A673 (cell line): ENCODE measurements around the gene SMAD3. TPM values are rescaled to one million over a fixed set of nuclear protein-coding genes. Genes with fewer than 3 reads are reported as not detected.

Experiments used
- BruUV-seq: library from RNA; stranded (reverse); fragments of 400-500 nt; replicated peaks from 2 replicates; lab custom pipeline; 2021; lab: Mats Ljungman, UMichigan
- CTCF ChIA-PET: fragments of 300-600 bp; sonication (Branson Sonifier 250); formaldehyde crosslinking; loops from one replicate; lab custom pipeline; 2022; ENCODE audit warnings: antibody characterized with exemption; lab: Charles Lee
- POLR2A ChIA-PET: fragments of 300-600 bp; sonication (Branson Sonifier 250); formaldehyde crosslinking; loops from one replicate; lab custom pipeline; 2022; ENCODE audit warnings: antibody characterized with exemption; ENCODE audit not compliant: low non-redundant PET; lab: Charles Lee
- DNase-seq: peaks from one replicate; pipeline ENCODE4 v3.0.0-alpha.2; 2015; ENCODE audit warnings: low spot score
- H3K27ac ChIP-seq: fragments of 200-600 bp; sonication (generic); 2 replicates; pipeline ENCODE4 v1.5.1; 2016; ENCODE audit warnings: mixed run types, low read depth, mild to moderate bottlenecking, mixed read lengths, antibody characterized with exemption, low read length; ENCODE audit not compliant: poor library complexity, severe bottlenecking
- H3K27me3 ChIP-seq: fragments of 200-600 bp; sonication (generic); replicated peaks from 2 replicates; pipeline ENCODE4 v1.6.1; 2017; ENCODE audit warnings: mixed run types, low read depth, mild to moderate bottlenecking, mixed read lengths, antibody characterized with exemption, low read length; ENCODE audit not compliant: insufficient read depth, poor library complexity
- H3K36me3 ChIP-seq: fragments of 200-600 bp; sonication (generic); 2 replicates; pipeline ENCODE4 v1.6.1; 2016; ENCODE audit warnings: mixed run types, mild to moderate bottlenecking, mixed read lengths, antibody characterized with exemption, low read length; ENCODE audit not compliant: insufficient read depth, poor library complexity, severe bottlenecking
- H3K4me1 ChIP-seq: fragments of 200-600 bp; sonication (generic); 2 replicates; pipeline ENCODE4 v1.6.1; 2017; ENCODE audit warnings: mixed run types, mild to moderate bottlenecking, mixed read lengths, antibody characterized with exemption, low read length; ENCODE audit not compliant: insufficient read depth, poor library complexity, severe bottlenecking
- H3K4me3 ChIP-seq: fragments of 200-600 bp; sonication (generic); 2 replicates; pipeline ENCODE4 v1.5.1; 2016; ENCODE audit warnings: low read depth, mixed run types, mild to moderate bottlenecking, mixed read lengths, low read length; ENCODE audit not compliant: poor library complexity, severe bottlenecking
- H3K9me3 ChIP-seq: fragments of 200-600 bp; sonication (generic); 2 replicates; pipeline ENCODE4 v1.6.1; 2016; ENCODE audit warnings: mixed run types, low read depth, mild to moderate bottlenecking, mixed read lengths, antibody characterized with exemption, low read length; ENCODE audit not compliant: poor library complexity, severe bottlenecking
- EZH2 ChIP-seq: fragments of 200-600 bp; sonication (generic); IDR thresholded peaks from 2 replicates; pipeline ENCODE4 v1.6.1; 2017; ENCODE audit warnings: borderline replicate concordance, low read depth, mild to moderate bottlenecking, mixed read lengths, antibody characterized with exemption, low read length; ENCODE audit not compliant: poor library complexity, severe bottlenecking
- intact Hi-C: fragments of 100-400 bp; cut with micrococcal nuclease; formaldehyde crosslinking; loops from one replicate; pipeline ENCODE4 v1.10.0; 2022; ENCODE audit not compliant: unreplicated experiment
- total RNA-seq: library from RNA; stranded (reverse); gene quantifications from 2 replicates; pipeline ENCODE4 v1.2.3, GENCODE V29; 2021
- TF ChIP-seq, protein P1 (sequence below): fragments of 300-800, 200-600 bp; sonication (generic); conservative IDR thresholded peaks from 2 replicates; pipeline ENCODE4 v1.5.1; 2017; ENCODE audit warnings: low read depth, mild to moderate bottlenecking, antibody characterized with exemption, low read length, moderate library complexity, mixed read lengths

The SMAD3 gene
- total RNA-seq, 1 experiment from 2014 or later = 31.0 TPM

DNA sequence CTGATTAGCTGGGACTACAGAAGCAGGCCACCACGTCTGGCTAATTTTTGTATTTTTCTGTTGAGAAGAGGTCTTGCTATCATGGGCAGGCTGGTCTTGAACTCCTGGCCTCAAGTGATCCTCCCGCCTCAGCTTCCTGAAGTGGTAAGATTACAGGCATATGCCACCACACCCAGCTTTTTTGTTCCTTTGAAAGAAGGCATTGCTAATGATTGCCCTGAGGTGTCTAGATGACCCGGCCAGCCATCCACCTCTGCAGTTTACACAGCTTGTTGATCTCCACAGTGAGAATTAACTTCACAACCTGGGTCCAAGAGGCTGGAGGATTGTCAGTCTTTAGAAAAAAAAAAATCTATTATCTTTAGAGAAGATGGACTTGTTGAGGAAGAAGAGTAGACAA is 58.7 kb downstream of the SMAD3 start:
- H3K27ac ChIP-seq = no peak overlapping the region
- H3K9me3 ChIP-seq = no peaks in the 10 kb centered on the region
- H3K36me3 ChIP-seq = no peaks in the 10 kb centered on the region
- TF ChIP-seq, protein P1, sequence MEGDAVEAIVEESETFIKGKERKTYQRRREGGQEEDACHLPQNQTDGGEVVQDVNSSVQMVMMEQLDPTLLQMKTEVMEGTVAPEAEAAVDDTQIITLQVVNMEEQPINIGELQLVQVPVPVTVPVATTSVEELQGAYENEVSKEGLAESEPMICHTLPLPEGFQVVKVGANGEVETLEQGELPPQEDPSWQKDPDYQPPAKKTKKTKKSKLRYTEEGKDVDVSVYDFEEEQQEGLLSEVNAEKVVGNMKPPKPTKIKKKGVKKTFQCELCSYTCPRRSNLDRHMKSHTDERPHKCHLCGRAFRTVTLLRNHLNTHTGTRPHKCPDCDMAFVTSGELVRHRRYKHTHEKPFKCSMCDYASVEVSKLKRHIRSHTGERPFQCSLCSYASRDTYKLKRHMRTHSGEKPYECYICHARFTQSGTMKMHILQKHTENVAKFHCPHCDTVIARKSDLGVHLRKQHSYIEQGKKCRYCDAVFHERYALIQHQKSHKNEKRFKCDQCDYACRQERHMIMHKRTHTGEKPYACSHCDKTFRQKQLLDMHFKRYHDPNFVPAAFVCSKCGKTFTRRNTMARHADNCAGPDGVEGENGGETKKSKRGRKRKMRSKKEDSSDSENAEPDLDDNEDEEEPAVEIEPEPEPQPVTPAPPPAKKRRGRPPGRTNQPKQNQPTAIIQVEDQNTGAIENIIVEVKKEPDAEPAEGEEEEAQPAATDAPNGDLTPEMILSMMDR = no peak
- no peak for TF ChIP-seq EZH2
- no TSS peak for BruUV-seq
- no peak overlapping the region for H3K4me3 ChIP-seq
- H3K27me3 ChIP-seq = no peaks in the 10 kb centered on the region
- H3K4me1 ChIP-seq = peaks cover 26% of the 10 kb centered on the region
- ChIA-PET CTCF (no interaction called here), POLR2A (no interaction called here)
- intact Hi-C loops = no loop called here
- DNase-seq = no peak

- CTCF ChIA-PET = no interaction called here
- no peak overlapping the region for H3K4me3 ChIP-seq
- peaks cover 26% of the 10 kb centered on the region for H3K4me1 ChIP-seq
Observed at GRCh38 chr15:67124911-67125588, 59.6 kb downstream of the SMAD3 start.

DNA sequence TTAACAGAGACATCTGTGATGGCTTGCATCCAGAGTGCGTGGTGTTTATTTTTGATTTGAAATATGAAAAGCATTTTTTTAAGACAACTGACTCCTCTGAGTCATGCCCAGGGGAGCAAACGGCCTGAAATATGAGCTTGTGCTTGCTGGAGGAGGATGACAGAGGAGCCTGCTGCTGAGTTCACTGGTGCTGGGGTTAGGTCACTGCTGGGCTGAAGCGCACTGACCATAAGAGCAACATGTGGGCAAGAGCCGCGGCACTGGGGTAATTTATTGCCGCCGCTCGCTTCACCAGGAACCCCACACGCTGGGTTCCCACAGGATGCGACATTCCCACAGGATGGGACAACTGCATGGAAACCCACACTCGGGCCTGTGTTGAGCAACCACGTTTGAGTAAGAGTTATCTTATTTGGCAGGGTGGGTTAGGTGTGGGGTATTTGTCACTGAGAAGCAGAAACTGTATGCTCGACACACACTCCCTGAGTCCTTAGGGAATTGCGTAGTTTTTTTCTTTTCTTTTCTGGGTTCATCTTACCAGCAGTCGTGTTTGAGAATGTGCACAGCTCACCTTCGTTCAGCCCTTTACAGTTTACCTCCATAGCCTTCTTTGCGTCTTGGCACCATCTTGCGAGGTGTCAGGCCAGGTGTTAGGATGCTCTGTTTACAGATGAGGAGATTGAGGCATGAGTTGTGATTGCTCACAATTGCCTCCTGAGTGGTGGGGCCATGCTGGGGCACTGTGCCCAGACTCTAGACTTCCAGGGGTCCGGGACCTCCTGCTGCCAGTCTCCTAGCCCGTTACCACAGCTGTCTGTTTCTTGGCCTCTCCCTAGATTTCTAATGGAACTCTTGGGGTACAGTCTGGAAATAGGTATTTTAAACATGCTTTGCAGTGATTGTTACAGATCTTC is 60.4 kb downstream of the SMAD3 start:
- BruUV-seq = no TSS peak
- DNase-seq = no peak
- no peak overlapping the region for H3K4me3 ChIP-seq
- H3K4me1 ChIP-seq = peaks cover 27% of the 10 kb centered on the region
- TF ChIP-seq, protein P1 = no peak
- no peak for TF ChIP-seq EZH2
- ChIA-PET CTCF (no interaction called here), POLR2A (interaction anchor here (0.5 kb wide), 1 partner anchor 38 kb away, joined by 11 read pairs; no protein-coding TSS in a partner anchor)
- intact Hi-C loops = no loop called here
- H3K9me3 ChIP-seq = no peaks in the 10 kb centered on the region
- H3K27ac ChIP-seq = peak overlapping the region; percentile 48
- H3K36me3 ChIP-seq = no peaks in the 10 kb centered on the region
- H3K27me3 ChIP-seq = no peaks in the 10 kb centered on the region

More at GRCh38 chr15:67124911-67125588, 59.6 kb downstream of the SMAD3 start:
- Histone ChIP-seq H3K9me3 (no peaks in the 10 kb centered on the region), H3K27me3 (no peaks in the 10 kb centered on the region), H3K36me3 (no peaks in the 10 kb centered on the region), H3K27ac (peak overlapping the region; percentile 48)
- intact Hi-C loops = no loop called here
- DNase-seq = no peak
- TF ChIP-seq, protein P1 = no peak
- no peak for TF ChIP-seq EZH2
- BruUV-seq = no TSS peak
- POLR2A ChIA-PET = no interaction called here
